GM12878 (cell line): ENCODE data around the gene SYTL2. TPM values are rescaled to one million over a fixed set of nuclear protein-coding genes. Genes with fewer than 3 reads are reported as not detected.

ENCODE experiments used
- ATAC-seq: fragments of 200-7000 bp; cut with Tn5 transposase; 3 replicates; pipeline ENCODE4 v1.9.1; 2020; ENCODE audit warnings: mild to moderate bottlenecking, moderate library complexity
- BruUV-seq: library from RNA; stranded (reverse); fragments of 400-500 nt; replicated peaks from 2 replicates; lab custom pipeline; 2021; lab: Mats Ljungman, UMichigan
- CTCF ChIA-PET: fragments of 300-600 bp; sonication (Branson Sonifier 250); formaldehyde crosslinking; extraction: SDS; loops from one replicate; lab custom pipeline; 2021; ENCODE audit warnings: inconsistent platforms; lab: Yijun Ruan, JAX
- POLR2A ChIA-PET: fragments of 350-600 bp; formaldehyde crosslinking; extraction: SDS; loops from one replicate; lab custom pipeline; 2021; ENCODE audit warnings: inconsistent platforms; lab: Charles Lee
- RAD21 ChIA-PET: fragments of 300-600 bp; sonication (Branson Sonifier 250); formaldehyde crosslinking; loops from one replicate; lab custom pipeline; 2023; ENCODE audit warnings: antibody characterized with exemption; ENCODE audit not compliant: unreplicated experiment; lab: Charles Lee
- SMC1A ChIA-PET: fragments of 300-600 bp; sonication (Branson Sonifier 250); formaldehyde crosslinking; loops from one replicate; lab custom pipeline; 2023; ENCODE audit not compliant: unreplicated experiment, uncharacterized antibody; lab: Charles Lee
- DNase-seq: peaks from one replicate; pipeline ENCODE4 v3.0.0-alpha.2; 2011; ENCODE audit warnings: low read depth, low spot score
- FAIRE-seq: peaks from 3 replicates; lab custom pipeline; 2011; peaks lifted over from hg19 to GRCh38; lab: Jason Lieb, UNC
- H2AFZ ChIP-seq: 2 replicates; pipeline ENCODE4 v1.6.0; 2011; ENCODE audit warnings: low read depth, low read length, control low read depth; ENCODE audit not compliant: control insufficient read depth
- H3K27ac ChIP-seq: 2 replicates; pipeline ENCODE4 v1.5.1; 2011; ENCODE audit warnings: control low read depth; ENCODE audit not compliant: control insufficient read depth, insufficient read depth
- H3K27me3 ChIP-seq, 2 experiments: replicated peaks in 1 of 2; 2 replicates each; pipeline versions ENCODE4 v1.6.0 to v1.6.1; 2011; ENCODE audit warnings: low read length in 1 of 2; ENCODE audit not compliant: control insufficient read depth in 2 of 2, insufficient read depth in 2 of 2
- H3K36me3 ChIP-seq, 2 experiments: 2 replicates each; pipeline ENCODE4 v1.5.1; 2011; ENCODE audit warnings: low read length in 1 of 2; ENCODE audit not compliant: control insufficient read depth in 2 of 2, insufficient read depth in 2 of 2
- H3K4me1 ChIP-seq: 2 replicates; pipeline ENCODE4 v1.6.1; 2011; ENCODE audit warnings: mild to moderate bottlenecking, low read length, moderate library complexity, mixed read lengths; ENCODE audit not compliant: control insufficient read depth, insufficient read depth
- H3K4me2 ChIP-seq: 2 replicates; pipeline ENCODE4 v1.6.0; 2011; ENCODE audit warnings: control low read depth; ENCODE audit not compliant: control insufficient read depth, insufficient read depth
- H3K4me3 ChIP-seq: fragments of 200-600 bp; sonication (generic); 2 replicates; pipeline ENCODE4 v1.5.1; 2016
- H3K79me2 ChIP-seq: 2 replicates; pipeline ENCODE4 v1.6.0; 2011; ENCODE audit warnings: low read length; ENCODE audit not compliant: control insufficient read depth, insufficient read depth
- H3K9ac ChIP-seq: 2 replicates; pipeline ENCODE4 v1.8.0; 2011; ENCODE audit warnings: low read length, control low read depth, mixed read lengths; ENCODE audit not compliant: control insufficient read depth, insufficient read depth
- H3K9me3 ChIP-seq: replicated peaks from 3 replicates; pipeline ENCODE4 v1.5.1; 2011; ENCODE audit warnings: mild to moderate bottlenecking, low read length; ENCODE audit not compliant: control insufficient read depth, insufficient read depth
- H4K20me1 ChIP-seq: 2 replicates; pipeline ENCODE4 v1.6.0; 2011; ENCODE audit not compliant: control insufficient read depth, insufficient read depth
- CBX5 ChIP-seq: sonication (generic); IDR thresholded peaks from 2 replicates; pipeline ENCODE4 v1.6.1; 2016; ENCODE audit warnings: low read depth, moderate library complexity, mild to moderate bottlenecking, inconsistent platforms
- CHD4 ChIP-seq: fragments of 200-600 bp; sonication (generic); IDR thresholded peaks from 2 replicates; pipeline ENCODE4 v1.6.1; 2016; ENCODE audit warnings: mild to moderate bottlenecking
- HCFC1 ChIP-seq: fragments of 150-350 bp; IDR thresholded peaks from 2 replicates; pipeline ENCODE4 v1.6.1; 2014; ENCODE audit warnings: low read length
- IRF5 ChIP-seq: fragments of 450-650 bp; IDR thresholded peaks from 2 replicates; pipeline ENCODE4 v1.6.1; 2017; ENCODE audit warnings: borderline replicate concordance
- LARP7 ChIP-seq: fragments of 450-650 bp; IDR thresholded peaks from 2 replicates; pipeline ENCODE4 v1.6.1; 2017; ENCODE audit warnings: mild to moderate bottlenecking
- MYB ChIP-seq: fragments of 150-350 bp; IDR thresholded peaks from 2 replicates; pipeline ENCODE4 v1.6.1; 2014; ENCODE audit warnings: mild to moderate bottlenecking, low read depth, low read length, borderline replicate concordance
- NR2C2 ChIP-seq: IDR thresholded peaks from 2 replicates; pipeline ENCODE4 v1.6.1; 2011; ENCODE audit warnings: borderline replicate concordance, low read depth; ENCODE audit not compliant: control insufficient read depth, insufficient read length
- PAX8 ChIP-seq: fragments of 450-650 bp; IDR thresholded peaks from 2 replicates; pipeline ENCODE4 v1.6.1; 2017; ENCODE audit warnings: mild to moderate bottlenecking, moderate library complexity
- PBX3 ChIP-seq: IDR thresholded peaks from 2 replicates; pipeline ENCODE4 v1.6.1; 2011; ENCODE audit warnings: mild to moderate bottlenecking, low read depth, low read length, moderate library complexity; ENCODE audit not compliant: insufficient replicate concordance
- RELB ChIP-seq: fragments of 450-650 bp; IDR thresholded peaks from 2 replicates; pipeline ENCODE4 v1.6.1; 2017; ENCODE audit warnings: low read depth, mild to moderate bottlenecking, moderate library complexity
- SMC3 ChIP-seq: IDR thresholded peaks from 2 replicates; pipeline ENCODE4 v1.6.1; 2011; ENCODE audit warnings: low read length, improper control_type of control experiment, borderline replicate concordance
- SP1 ChIP-seq: IDR thresholded peaks from one replicate; pipeline ENCODE4 v1.6.1; 2011; ENCODE audit warnings: low read depth, low read length
- SREBF2 ChIP-seq: IDR thresholded peaks from 2 replicates; pipeline ENCODE4 v1.6.1; 2012; ENCODE audit warnings: mild to moderate bottlenecking, low read length
- YBX1 ChIP-seq: fragments of 450-650 bp; IDR thresholded peaks from 2 replicates; pipeline ENCODE4 v1.6.1; 2016; ENCODE audit warnings: antibody characterized with exemption
- ZBED1 ChIP-seq: IDR thresholded peaks from 2 replicates; pipeline ENCODE4 v1.6.1; 2016; ENCODE audit warnings: borderline replicate concordance
- ZNF207 ChIP-seq: fragments of 450-650 bp; IDR thresholded peaks from 2 replicates; pipeline ENCODE4 v1.6.1; 2014; ENCODE audit warnings: antibody characterized with exemption, mild to moderate bottlenecking, borderline replicate concordance
- WGBS: methylation state at CpG from one replicate; pipeline ENCODE4 v1.1.6; 2016; ENCODE audit warnings: low lambda C conversion rate; ENCODE audit not compliant: insufficient replicate concordance, insufficient coverage; ENCODE audit errors: missing lambda C conversion rate; 5-methylcytosine and 5-hydroxymethylcytosine counted together
- in situ Hi-C: fragments of 300-500 bp; cut with MboI; formaldehyde crosslinking; loops from 9 replicates; pipeline ENCODE4 v1.14.3; 2018; ENCODE audit warnings: mixed read lengths
- intact Hi-C: fragments of 100-400 bp; cut with micrococcal nuclease; formaldehyde crosslinking; loops from one replicate; pipeline ENCODE4 v1.14.2; 2022; ENCODE audit not compliant: unreplicated experiment
- polyA plus RNA-seq, 11 experiments: library from polyadenylated mRNA; depleted of rRNA in 4 of 11; unstranded in 6 of 11; stranded (reverse) in 5 of 11; fragments of >200 nt; fragmentation: Nextera tagmentation in 4 of 11; fragmentation: Illumina TruSeq in 1 of 11; extraction: Ambion mirVana in 4 of 11; extraction: Trizol in 1 of 11; gene quantifications; 1 replicate in 1 of 11; 2 replicates in 10 of 11; pipeline versions ENCODE4 v1.2.1 to v1.2.3, GENCODE V29; 2011 to 2016; ENCODE audit warnings: inconsistent platforms in 2 of 11, missing spikeins in 2 of 11, low read depth in 1 of 11
- total RNA-seq, 4 experiments: library from RNA; depleted of rRNA in 3 of 4; stranded (reverse); fragments of >200 nt in 3 of 4; fragmentation: Illumina TruSeq in 1 of 4; extraction: Trizol in 1 of 4; gene quantifications; 2 replicates each; pipeline versions ENCODE4 v1.2.1 to v1.2.3, GENCODE V29; 2013 to 2021
- TF ChIP-seq, protein P1 (sequence below): IDR thresholded peaks from 2 replicates; pipeline ENCODE4 v1.6.1; 2012; ENCODE audit warnings: low read depth, low read length, improper control_type of control experiment
- TF ChIP-seq, protein P2 (sequence below): fragments of 450-650 bp; conservative IDR thresholded peaks from 2 replicates; pipeline ENCODE4 v1.6.1; 2017; ENCODE audit warnings: mild to moderate bottlenecking, moderate library complexity

Gene SYTL2
- total and polyA plus RNA-seq, 10 of the 15 experiments (the other 5 are each of a cell fraction or from before 2014, with no cell fraction given), result 0.02 to 1.4 (median 0.31) TPM; not detected in 2

GRCh38 chr11:85663080-85663752, 147.7 kb downstream of the SYTL2 start:
- RAD21 ChIA-PET, result interaction anchor here (2.9 kb wide), 1 partner anchor 35 kb away, joined by 10 read pairs; the partner anchor contains the start of genes DLG2 and TMEM126B
- intact Hi-C loops (loop anchor here (10.0 kb wide), 1 partner anchor 632 kb away; no protein-coding TSS in a partner anchor), in situ Hi-C loops (no loop called here)
- Histone ChIP-seq H3K27ac (peak overlapping the region; percentile 87), H3K9ac (peak overlapping the region; percentile 95), H3K4me1 (no peaks in the 10 kb centered on the region), H3K4me3 (peak overlapping the region; percentile 91), H3K9me3 (no peaks in the 10 kb centered on the region), H3K79me2 (peaks cover 69% of the 10 kb centered on the region), H3K4me2 (peak overlapping the region; percentile 91), H4K20me1 (peaks cover 10% of the 10 kb centered on the region; the same call in 1 of the 2 replicates), H3K27me3 (no peaks in the 10 kb centered on the region), H3K36me3 (peaks cover 0 to 16% of the 10 kb centered on the region in 2 experiments; a peak in 2 of 4 replicates), H2AFZ (no peak overlapping the region)
- POLR2A ChIA-PET, result interaction anchor here (0.6 to 6.7 kb wide), 4 partner anchors 9 to 37 kb away, joined by 5 to 43 read pairs (median 8); partner anchors contain the start of genes DLG2, TMEM126A and TMEM126B
- BruUV-seq, result TSS peak; percentile 55
- ATAC-seq (peak; percentile 11), FAIRE-seq (no peak), DNase-seq (no peak)
- under 1% methylated on average over 10 of the region's 10 CpGs for WGBS
- SMC1A ChIA-PET, result interaction anchor here (0.6 to 8.2 kb wide), 5 partner anchors 10 to 37 kb away, joined by 3 to 66 read pairs (median 3); partner anchors contain the start of gene TMEM126A
- CTCF ChIA-PET, result interaction anchor here (0.6 to 4.0 kb wide), 4 partner anchors 8 to 35 kb away, joined by 3 to 21 read pairs (median 4); partner anchors contain the start of genes CCDC89, TMEM126A and TMEM126B
- TF ChIP-seq LARP7 (no peak), SREBF2 (no peak), ZNF207 (no peak), MYB (no peak), PAX8 (no peak), HCFC1 (no peak), NR2C2 (no peak), SMC3 (no peak), ZBED1 (no peak), SP1 (no peak), CHD4 (no peak), YBX1 (no peak), CBX5 (no peak), IRF5 (no peak), RELB (no peak), PBX3 (no peak)
- TF ChIP-seq, protein P1, sequence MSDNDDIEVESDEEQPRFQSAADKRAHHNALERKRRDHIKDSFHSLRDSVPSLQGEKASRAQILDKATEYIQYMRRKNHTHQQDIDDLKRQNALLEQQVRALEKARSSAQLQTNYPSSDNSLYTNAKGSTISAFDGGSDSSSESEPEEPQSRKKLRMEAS, result no peak
- TF ChIP-seq, protein P2, sequence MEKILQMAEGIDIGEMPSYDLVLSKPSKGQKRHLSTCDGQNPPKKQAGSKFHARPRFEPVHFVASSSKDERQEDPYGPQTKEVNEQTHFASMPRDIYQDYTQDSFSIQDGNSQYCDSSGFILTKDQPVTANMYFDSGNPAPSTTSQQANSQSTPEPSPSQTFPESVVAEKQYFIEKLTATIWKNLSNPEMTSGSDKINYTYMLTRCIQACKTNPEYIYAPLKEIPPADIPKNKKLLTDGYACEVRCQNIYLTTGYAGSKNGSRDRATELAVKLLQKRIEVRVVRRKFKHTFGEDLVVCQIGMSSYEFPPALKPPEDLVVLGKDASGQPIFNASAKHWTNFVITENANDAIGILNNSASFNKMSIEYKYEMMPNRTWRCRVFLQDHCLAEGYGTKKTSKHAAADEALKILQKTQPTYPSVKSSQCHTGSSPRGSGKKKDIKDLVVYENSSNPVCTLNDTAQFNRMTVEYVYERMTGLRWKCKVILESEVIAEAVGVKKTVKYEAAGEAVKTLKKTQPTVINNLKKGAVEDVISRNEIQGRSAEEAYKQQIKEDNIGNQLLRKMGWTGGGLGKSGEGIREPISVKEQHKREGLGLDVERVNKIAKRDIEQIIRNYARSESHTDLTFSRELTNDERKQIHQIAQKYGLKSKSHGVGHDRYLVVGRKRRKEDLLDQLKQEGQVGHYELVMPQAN, result no peak
